HG03342 (cell line): ENCODE data around the gene ATP9B.
"Not testable (repeated sequence)": the region's sequence is repeated elsewhere in the genome, so short reads cannot be mapped to it uniquely, and the experiment has no call there.

Experiments
- ATAC-seq: cut with Tn5 transposase; IDR thresholded peaks from one replicate; pipeline ENCODE4 v1.9.1; 2021; ENCODE audit warnings: mild to moderate bottlenecking, moderate library complexity; ENCODE audit not compliant: unreplicated experiment

The ATP9B gene

GRCh38 chr18:79224381-79224780 lies 155.2 kb downstream of the ATP9B start:
- no peak for ATAC-seq

GRCh38 chr18:79227621-79228020 lies 158.4 kb downstream of the ATP9B start:
- no peak for ATAC-seq

- ATAC-seq: no peak
Observed at GRCh38 chr18:79229431-79229830, 160.2 kb downstream of the ATP9B start.

- ATAC-seq: no peak
Observed at GRCh38 chr18:79234438-79234837, 165.2 kb downstream of the ATP9B start.

GRCh38 chr18:79239631-79240030 lies 170.4 kb downstream of the ATP9B start:
- no peak for ATAC-seq

- no peak for ATAC-seq
Observed at GRCh38 chr18:79241755-79242154, 172.6 kb downstream of the ATP9B start.

- no peak for ATAC-seq
Observed at GRCh38 chr18:79242246-79242645, 173.1 kb downstream of the ATP9B start.

GRCh38 chr18:79245517-79246001 lies 176.4 kb downstream of the ATP9B start:
- ATAC-seq: no peak

GRCh38 chr18:79246309-79247108 lies 177.3 kb downstream of the ATP9B start:
- peak; percentile 99 for ATAC-seq

- ATAC-seq: no peak
Observed at GRCh38 chr18:79248495-79249060, 179.4 kb downstream of the ATP9B start.

- ATAC-seq: no peak
Observed at GRCh38 chr18:79250301-79250981, 181.2 kb downstream of the ATP9B start.

GRCh38 chr18:79251021-79251420 lies 181.8 kb downstream of the ATP9B start:
- no peak for ATAC-seq

- no peak for ATAC-seq
Observed at GRCh38 chr18:79252904-79253633, 183.9 kb downstream of the ATP9B start.

GRCh38 chr18:79257480-79257879 lies 188.3 kb downstream of the ATP9B start:
- ATAC-seq: no peak

GRCh38 chr18:79258447-79258846 lies 189.3 kb downstream of the ATP9B start:
- peak; percentile 46 for ATAC-seq

- ATAC-seq: no peak
Observed at GRCh38 chr18:79259218-79259617, 190.0 kb downstream of the ATP9B start.

GRCh38 chr18:79260023-79260422 lies 190.8 kb downstream of the ATP9B start:
- ATAC-seq: no peak

- no peak for ATAC-seq
Observed at GRCh38 chr18:79260510-79260909, 191.3 kb downstream of the ATP9B start.

GRCh38 chr18:79265068-79265467 lies 195.9 kb downstream of the ATP9B start:
- ATAC-seq: not testable (repeated sequence)

GRCh38 chr18:79271812-79272211 lies 202.6 kb downstream of the ATP9B start:
- not testable (repeated sequence) for ATAC-seq

GRCh38 chr18:79272916-79273315 lies 203.7 kb downstream of the ATP9B start:
- no peak for ATAC-seq
